ENCODE results near the gene CPT1B. TPM values are rescaled to one million over a fixed set of nuclear protein-coding genes. Genes with fewer than 3 reads are reported as not detected.
"Not testable (repeated sequence)": the region's sequence is repeated elsewhere in the genome, so short reads cannot be mapped to it uniquely, and the experiment has no call there.

Gene CPT1B
- total and polyA plus RNA-seq, 4 experiments from 2014 or later: 2.3 to 70.0 (median 68.0) TPM; not detected in 1

DNA sequence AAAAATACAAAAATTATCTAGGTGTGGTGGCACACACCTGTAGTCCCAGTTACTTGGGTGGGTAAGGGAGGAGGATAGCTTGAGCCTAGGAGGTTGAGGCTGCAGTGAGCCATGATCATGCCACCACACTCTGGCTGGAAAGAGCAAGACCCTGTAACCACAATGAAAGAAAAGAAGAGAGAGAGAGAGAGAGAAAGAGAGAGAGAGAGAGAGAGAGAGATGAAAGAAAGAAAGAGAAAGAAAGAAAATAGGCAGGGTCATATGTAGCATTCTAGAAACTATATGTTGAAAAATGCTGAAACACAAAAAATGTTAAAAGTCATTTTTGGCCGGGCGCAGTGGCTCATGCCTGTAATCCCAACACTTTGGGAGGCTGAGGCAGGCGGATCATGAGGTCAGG lies 36.1 kb upstream of the CPT1B start:
- H3K4me1 ChIP-seq (ENCODE audit: insufficient read depth, low read length); H3K9me3 Mint-ChIP-seq; H3K27me3 ChIP-seq (ENCODE audit: insufficient read depth, low read length); H3K4me3 Mint-ChIP-seq; H3K4me1 Mint-ChIP-seq; DNase-seq; H3K36me3 ChIP-seq (ENCODE audit: insufficient read depth, low read length); H3K36me3 Mint-ChIP-seq; CTCF ChIA-PET (ENCODE audit: partially characterized antibody); intact Hi-C loops (cut with micrococcal nuclease); H3K9me3 ChIP-seq (ENCODE audit: control insufficient read depth in 1 of 2, low read length in 2 of 2); H3K27ac ChIP-seq (ENCODE audit: low read depth, low read length); H3K4me3 ChIP-seq (ENCODE audit: low read length in 2 of 2): not testable (repeated sequence)
- peaks cover 5 to 11% of the 10 kb centered on the region in 2 donors for H3K27me3 Mint-ChIP-seq
- POLR2A ChIA-PET (ENCODE audit: partially characterized antibody): interaction anchor here (0.7 kb wide), 2 partner anchors 104 to 186 kb away, joined by 4 to 6 read pairs; no protein-coding TSS in a partner anchor
- H3K27ac Mint-ChIP-seq: peak overlapping the region in 2 of 7 donors; percentile 22 to 35

DNA sequence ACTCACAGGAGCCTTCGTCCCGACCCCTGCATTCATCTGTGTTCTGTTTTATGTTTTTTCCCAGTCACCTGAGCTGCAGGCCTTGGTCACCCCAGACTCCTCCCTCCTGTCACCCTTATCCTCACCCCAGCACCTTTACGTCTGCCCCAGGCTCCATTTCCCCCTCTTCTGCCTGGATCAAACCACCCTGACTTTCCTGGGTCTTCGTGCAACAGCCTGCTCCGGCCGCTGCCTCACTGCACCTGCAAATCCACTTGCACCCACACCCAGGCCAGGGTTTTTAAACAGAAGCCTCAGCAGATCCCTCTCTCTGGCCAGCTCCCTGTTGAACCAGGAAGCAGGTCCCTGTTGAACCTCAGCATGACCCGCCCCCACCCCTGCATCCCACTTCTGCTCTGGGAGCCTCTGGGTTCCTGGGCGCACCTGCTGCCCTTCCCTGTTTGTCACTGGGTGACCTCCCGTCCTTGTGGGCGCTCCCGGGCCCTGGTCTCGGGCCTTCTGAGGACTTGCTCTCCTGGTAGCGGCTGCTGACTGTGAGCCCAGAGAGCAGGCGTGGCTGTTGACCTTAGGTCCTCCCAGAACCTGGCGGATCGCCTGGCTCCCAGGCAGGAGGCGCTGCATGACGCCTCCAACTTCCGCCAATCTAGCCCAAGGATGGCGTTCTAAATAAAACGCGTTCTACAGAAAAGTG lies 35.2 kb upstream of the CPT1B start:
- H3K4me3 Mint-ChIP-seq: peak overlapping the region in 1 of 8 donors; percentile 25
- no peaks in the 10 kb centered on the region for H3K9me3 Mint-ChIP-seq
- peaks cover 0 to 4% (median 3%) of the 10 kb centered on the region in 4 donors for H3K4me1 Mint-ChIP-seq
- no peak overlapping the region for H3K27ac Mint-ChIP-seq
- no peaks in the 10 kb centered on the region for H3K36me3 Mint-ChIP-seq
- ChIA-PET POLR2A (ENCODE audit: partially characterized antibody) (interaction anchor here (0.7 to 1.5 kb wide), 2 partner anchors 31 to 185 kb away, joined by 4 to 6 read pairs; partner anchors contain the start of gene CHKB), CTCF (ENCODE audit: partially characterized antibody) (no interaction called here)
- intact Hi-C loops (cut with micrococcal nuclease): no loop called here
- Histone ChIP-seq H3K27ac (ENCODE audit: low read depth, low read length) (no peak overlapping the region), H3K4me1 (ENCODE audit: insufficient read depth, low read length) (no peaks in the 10 kb centered on the region), H3K9me3 (ENCODE audit: control insufficient read depth in 1 of 2, low read length in 2 of 2) (no peaks in the 10 kb centered on the region), H3K27me3 (ENCODE audit: insufficient read depth, low read length) (no peaks in the 10 kb centered on the region), H3K4me3 (ENCODE audit: low read length in 2 of 2) (no peak overlapping the region), H3K36me3 (ENCODE audit: insufficient read depth, low read length) (no peaks in the 10 kb centered on the region)
- no peak for DNase-seq
- peaks cover 5 to 14% of the 10 kb centered on the region in 2 donors for H3K27me3 Mint-ChIP-seq

DNA sequence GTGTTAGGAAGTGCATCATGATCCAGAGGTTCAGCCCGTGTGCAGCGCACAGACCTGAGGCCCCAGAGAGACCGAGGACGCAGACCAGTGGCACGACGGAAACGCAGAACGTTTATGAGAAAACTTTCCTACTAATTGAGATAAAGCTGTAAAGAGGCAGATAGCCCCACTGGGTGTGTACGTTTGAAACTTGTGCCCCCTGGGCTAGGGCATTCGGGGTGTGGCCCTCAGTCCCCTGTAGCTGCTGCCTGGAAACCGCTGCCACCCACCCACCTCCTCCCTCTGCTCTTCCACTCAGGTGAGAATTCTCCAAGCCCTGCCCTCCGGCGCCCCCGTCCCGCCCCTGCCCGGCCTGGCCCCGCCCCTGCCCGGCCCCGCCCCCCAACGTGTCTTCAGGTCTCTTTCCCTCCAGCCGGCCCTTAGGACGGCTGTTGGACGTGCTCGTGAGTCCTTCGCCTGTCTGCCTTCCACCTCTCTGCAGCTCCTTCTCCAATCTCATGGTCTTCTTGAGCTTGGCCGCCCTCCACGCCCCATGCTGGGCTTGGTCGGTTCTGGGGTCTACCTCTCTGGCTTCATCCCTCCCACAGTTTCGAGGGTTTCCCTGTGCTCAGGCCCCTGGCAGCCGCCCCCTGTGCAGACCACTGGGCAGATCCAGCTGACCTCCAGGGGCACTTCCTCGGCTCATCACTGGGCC lies 34.4 kb upstream of the CPT1B start:
- CTCF ChIA-PET (ENCODE audit: partially characterized antibody): interaction anchor here (1.2 kb wide), 1 partner anchor 360 kb away, joined by 4 read pairs; no protein-coding TSS in a partner anchor
- peaks cover 5 to 18% of the 10 kb centered on the region in 2 donors for H3K27me3 Mint-ChIP-seq
- Histone ChIP-seq H3K27me3 (ENCODE audit: insufficient read depth, low read length) (no peaks in the 10 kb centered on the region), H3K4me1 (ENCODE audit: insufficient read depth, low read length) (no peaks in the 10 kb centered on the region), H3K27ac (ENCODE audit: low read depth, low read length) (no peak overlapping the region), H3K9me3 (ENCODE audit: control insufficient read depth in 1 of 2, low read length in 2 of 2) (no peaks in the 10 kb centered on the region), H3K4me3 (ENCODE audit: low read length in 2 of 2) (no peak overlapping the region), H3K36me3 (ENCODE audit: insufficient read depth, low read length) (no peaks in the 10 kb centered on the region)
- H3K9me3 Mint-ChIP-seq: no peaks in the 10 kb centered on the region
- H3K36me3 Mint-ChIP-seq: no peaks in the 10 kb centered on the region
- intact Hi-C loops (cut with micrococcal nuclease): no loop called here
- POLR2A ChIA-PET (ENCODE audit: partially characterized antibody): interaction anchor here (1.5 kb wide), 1 partner anchor 30 kb away, joined by 4 read pairs; the partner anchor contains the start of gene CHKB
- peaks cover 0 to 4% (median 3%) of the 10 kb centered on the region in 4 donors for H3K4me1 Mint-ChIP-seq
- DNase-seq: no peak
- no peak overlapping the region for H3K27ac Mint-ChIP-seq
- H3K4me3 Mint-ChIP-seq: no peak overlapping the region

DNA sequence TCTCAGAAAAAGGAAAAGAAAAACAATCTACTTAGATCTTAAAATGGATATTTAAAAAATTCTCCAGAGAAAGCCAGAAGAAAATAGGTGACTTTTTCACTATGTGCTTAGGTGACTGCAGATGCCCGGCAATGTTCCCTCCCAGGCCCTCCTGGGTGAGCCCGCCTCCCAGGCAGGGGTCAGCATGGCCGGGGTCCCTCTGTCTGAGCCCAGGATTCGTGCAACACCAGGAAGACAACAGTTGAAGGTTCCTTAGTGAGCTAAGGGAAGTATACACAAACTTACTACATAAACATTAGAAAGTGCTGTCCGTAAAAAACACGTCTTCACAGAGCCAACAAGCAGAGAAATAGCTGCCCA lies 33.9 kb upstream of the CPT1B start:
- no peak for DNase-seq
- intact Hi-C loops (cut with micrococcal nuclease): no loop called here
- Histone ChIP-seq H3K4me1 (ENCODE audit: insufficient read depth, low read length) (no peaks in the 10 kb centered on the region), H3K9me3 (ENCODE audit: control insufficient read depth in 1 of 2, low read length in 2 of 2) (no peaks in the 10 kb centered on the region), H3K36me3 (ENCODE audit: insufficient read depth, low read length) (no peaks in the 10 kb centered on the region), H3K27ac (ENCODE audit: low read depth, low read length) (no peak overlapping the region), H3K4me3 (ENCODE audit: low read length in 2 of 2) (no peak overlapping the region), H3K27me3 (ENCODE audit: insufficient read depth, low read length) (no peaks in the 10 kb centered on the region)
- no peak overlapping the region for H3K4me3 Mint-ChIP-seq
- ChIA-PET CTCF (ENCODE audit: partially characterized antibody) (interaction anchor here (1.2 kb wide), 1 partner anchor 359 kb away, joined by 4 read pairs; no protein-coding TSS in a partner anchor), POLR2A (ENCODE audit: partially characterized antibody) (interaction anchor here (1.5 kb wide), 1 partner anchor 30 kb away, joined by 4 read pairs; the partner anchor contains the start of gene CHKB)
- H3K4me1 Mint-ChIP-seq: peaks cover 0 to 4% (median 3%) of the 10 kb centered on the region in 4 donors
- H3K36me3 Mint-ChIP-seq: no peaks in the 10 kb centered on the region
- peaks cover 10 to 23% of the 10 kb centered on the region in 2 donors for H3K27me3 Mint-ChIP-seq
- no peak overlapping the region for H3K27ac Mint-ChIP-seq
- H3K9me3 Mint-ChIP-seq: no peaks in the 10 kb centered on the region

DNA sequence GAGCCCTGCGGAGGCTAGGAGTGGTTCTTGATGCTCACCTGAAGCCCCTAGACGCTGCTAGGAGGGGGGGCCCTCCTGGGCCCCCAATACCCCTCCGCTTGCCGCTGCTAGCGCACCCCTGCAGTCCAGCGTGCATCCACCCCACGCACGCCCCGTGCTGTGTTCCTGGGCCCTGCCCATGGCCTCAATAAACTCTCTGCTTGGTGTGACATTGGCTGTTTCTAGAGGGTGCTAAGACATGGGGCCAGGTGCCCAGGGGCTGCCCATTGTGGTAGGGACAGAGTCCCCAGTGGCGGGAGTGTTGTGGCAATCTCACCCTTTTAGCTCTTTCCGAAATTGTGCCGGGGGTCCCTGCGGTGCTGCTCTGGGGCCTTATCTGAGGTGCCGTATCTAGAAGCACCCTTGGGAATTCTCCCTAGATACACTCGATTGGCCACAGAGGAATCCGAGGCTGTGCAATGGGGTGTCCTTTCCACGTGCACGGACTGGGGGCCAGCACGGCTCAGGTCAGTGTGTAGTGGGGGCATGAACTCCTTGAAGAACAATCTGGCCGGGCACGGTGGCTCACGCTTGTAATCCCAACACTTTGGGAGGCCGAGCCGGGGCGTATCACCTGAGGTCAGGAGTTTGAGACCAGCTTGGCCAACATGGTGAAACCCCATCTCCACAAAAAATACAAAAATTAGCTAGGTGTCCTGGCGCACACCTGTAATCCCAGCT lies 33.3 kb upstream of the CPT1B start:
- Histone ChIP-seq H3K4me1 (ENCODE audit: insufficient read depth, low read length) (no peaks in the 10 kb centered on the region), H3K27me3 (ENCODE audit: insufficient read depth, low read length) (no peaks in the 10 kb centered on the region), H3K9me3 (ENCODE audit: control insufficient read depth in 1 of 2, low read length in 2 of 2) (no peaks in the 10 kb centered on the region), H3K4me3 (ENCODE audit: low read length in 2 of 2) (no peak overlapping the region), H3K36me3 (ENCODE audit: insufficient read depth, low read length) (no peaks in the 10 kb centered on the region), H3K27ac (ENCODE audit: low read depth, low read length) (no peak overlapping the region)
- intact Hi-C loops (cut with micrococcal nuclease): no loop called here
- H3K9me3 Mint-ChIP-seq: no peaks in the 10 kb centered on the region
- H3K27me3 Mint-ChIP-seq: peaks cover 13 to 25% of the 10 kb centered on the region in 2 donors
- no peaks in the 10 kb centered on the region for H3K36me3 Mint-ChIP-seq
- peaks cover 0 to 4% (median 3%) of the 10 kb centered on the region in 4 donors for H3K4me1 Mint-ChIP-seq
- H3K4me3 Mint-ChIP-seq: no peak overlapping the region
- H3K27ac Mint-ChIP-seq: no peak overlapping the region
- ChIA-PET POLR2A (ENCODE audit: partially characterized antibody) (no interaction called here), CTCF (ENCODE audit: partially characterized antibody) (interaction anchor here (1.2 kb wide), 1 partner anchor 359 kb away, joined by 4 read pairs; no protein-coding TSS in a partner anchor)
- DNase-seq: no peak

DNA sequence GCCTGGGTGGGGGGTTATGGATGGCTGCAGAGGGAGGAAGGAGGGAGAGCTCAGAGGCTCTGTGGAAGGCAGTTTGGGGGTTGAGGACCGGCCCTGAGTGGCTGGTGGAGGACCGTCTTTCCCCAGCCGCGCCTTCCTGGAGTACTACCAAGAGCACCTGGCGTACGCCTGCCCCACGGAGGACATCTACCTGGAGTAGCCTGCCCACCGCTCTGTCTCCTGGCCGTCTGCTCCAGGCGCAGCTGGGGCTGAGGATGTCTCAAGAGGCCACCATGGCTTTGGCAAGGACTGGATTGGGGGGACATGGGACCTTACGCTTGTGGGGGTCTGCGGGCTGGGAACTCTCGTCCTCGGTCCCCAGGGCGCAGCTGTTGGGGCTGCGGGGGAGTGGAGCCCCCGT lies 32.4 kb upstream of the CPT1B start:
- no peak overlapping the region for H3K4me3 ChIP-seq (ENCODE audit: low read length in 2 of 2)
- H3K36me3 ChIP-seq (ENCODE audit: insufficient read depth, low read length): no peaks in the 10 kb centered on the region
- no peak overlapping the region for H3K27ac Mint-ChIP-seq
- H3K27ac ChIP-seq (ENCODE audit: low read depth, low read length): no peak overlapping the region
- H3K27me3 ChIP-seq (ENCODE audit: insufficient read depth, low read length): no peaks in the 10 kb centered on the region
- no peaks in the 10 kb centered on the region for H3K4me1 ChIP-seq (ENCODE audit: insufficient read depth, low read length)
- ChIA-PET CTCF (ENCODE audit: partially characterized antibody) (interaction anchor here (0.6 kb wide), 1 partner anchor 10 kb away, joined by 3 read pairs; no protein-coding TSS in a partner anchor), POLR2A (ENCODE audit: partially characterized antibody) (no interaction called here)
- H3K4me3 Mint-ChIP-seq: no peak overlapping the region
- H3K9me3 ChIP-seq (ENCODE audit: control insufficient read depth in 1 of 2, low read length in 2 of 2): no peaks in the 10 kb centered on the region
- H3K27me3 Mint-ChIP-seq: peaks cover 15 to 30% of the 10 kb centered on the region in 2 donors
- H3K36me3 Mint-ChIP-seq: no peaks in the 10 kb centered on the region
- H3K9me3 Mint-ChIP-seq: no peaks in the 10 kb centered on the region
- no peak for DNase-seq
- peaks cover 0 to 4% (median 3%) of the 10 kb centered on the region in 4 donors for H3K4me1 Mint-ChIP-seq
- intact Hi-C loops (cut with micrococcal nuclease): no loop called here

DNA sequence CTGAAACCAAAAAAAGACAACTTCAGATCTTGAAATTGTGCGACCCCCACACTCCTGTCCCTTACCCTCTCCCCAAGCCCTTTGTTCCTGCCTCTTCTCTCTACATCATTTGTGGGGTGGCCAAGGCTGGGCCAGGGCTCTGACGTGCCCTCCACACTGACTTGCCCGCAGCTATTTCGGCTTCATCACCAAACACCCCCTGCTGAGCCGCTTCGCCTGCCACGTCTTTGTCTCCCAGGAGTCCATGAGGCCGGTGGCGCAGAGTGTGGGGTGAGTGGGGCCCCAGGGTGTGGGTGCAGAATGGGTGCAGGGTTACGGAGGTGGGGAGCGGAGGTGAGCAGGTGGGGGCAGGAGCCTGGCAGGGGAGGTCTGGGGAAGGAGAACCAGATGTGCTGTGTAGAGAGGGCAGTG lies 31.8 kb upstream of the CPT1B start:
- CTCF ChIA-PET (ENCODE audit: partially characterized antibody): interaction anchor here (0.6 kb wide), 1 partner anchor 10 kb away, joined by 3 read pairs; no protein-coding TSS in a partner anchor
- intact Hi-C loops (cut with micrococcal nuclease): no loop called here

More for the DNA sequence above, 31.8 kb upstream of the CPT1B start:
- Histone ChIP-seq H3K9me3 (ENCODE audit: control insufficient read depth in 1 of 2, low read length in 2 of 2) (no peaks in the 10 kb centered on the region), H3K4me1 (ENCODE audit: insufficient read depth, low read length) (no peaks in the 10 kb centered on the region), H3K27me3 (ENCODE audit: insufficient read depth, low read length) (no peaks in the 10 kb centered on the region), H3K36me3 (ENCODE audit: insufficient read depth, low read length) (no peaks in the 10 kb centered on the region), H3K4me3 (ENCODE audit: low read length in 2 of 2) (no peak overlapping the region), H3K27ac (ENCODE audit: low read depth, low read length) (no peak overlapping the region)
- POLR2A ChIA-PET (ENCODE audit: partially characterized antibody): no interaction called here
- no peak for DNase-seq
- Mint-ChIP-seq H3K36me3 (no peaks in the 10 kb centered on the region), H3K27me3 (peaks cover 16 to 30% of the 10 kb centered on the region in 2 donors), H3K4me1 (peaks cover 0 to 4% (median 3%) of the 10 kb centered on the region in 4 donors), H3K9me3 (no peaks in the 10 kb centered on the region), H3K27ac (no peak overlapping the region), H3K4me3 (no peak overlapping the region)

All from CD4-positive, alpha-beta memory T cell (primary cell).